ENCODE data around the gene ZNF90.
"Not testable (repeated sequence)": the region's sequence is repeated elsewhere in the genome, so short reads cannot be mapped to it uniquely, and the experiment has no call there.

ZNF90 gene

GRCh38 chr19:20077791-20078463, at the start of gene ZNF90:
Gene ZNF90 (plus strand): TSS chr19:20078000. CDS start chr19:20078133, 133 bp downstream.
- Histone ChIP-seq H3K4me3 (ENCODE audit: low read depth, low read length) (peak within 1 kb of the TSS; percentile 88), H3K79me2 (ENCODE audit: control insufficient read depth, insufficient read depth, low read length, unreplicated experiment) (peaks cover 34% of the 10 kb centered on the region), H3K36me3 (ENCODE audit: insufficient read depth, low read length) (no peaks in the 10 kb centered on the region), H2AFZ (ENCODE audit: low read length, unreplicated experiment) (peak within 1 kb of the TSS; percentile 90), H3K4me1 (ENCODE audit: control insufficient read depth, insufficient read depth, low read length, unreplicated experiment) (peaks cover 8% of the 10 kb centered on the region), H3K27me3 (ENCODE audit: insufficient read depth, low read length) (no peaks in the 10 kb centered on the region), H3K27ac (ENCODE audit: low read depth, low read length) (peak within 1 kb of the TSS; percentile 35; the same call in 1 of the 2 replicates)

- H2AFZ ChIP-seq (ENCODE audit: low read length, unreplicated experiment), result no peak overlapping the region
- H3K36me3 ChIP-seq (ENCODE audit: insufficient read depth, low read length), result peaks cover 5% of the 10 kb centered on the region
- no peaks in the 10 kb centered on the region for H3K27me3 ChIP-seq (ENCODE audit: insufficient read depth, low read length)
- H3K27ac ChIP-seq (ENCODE audit: low read depth, low read length), result no peak overlapping the region
- no peaks in the 10 kb centered on the region for H3K79me2 ChIP-seq (ENCODE audit: control insufficient read depth, insufficient read depth, low read length, unreplicated experiment)
- no peaks in the 10 kb centered on the region for H3K4me1 ChIP-seq (ENCODE audit: control insufficient read depth, insufficient read depth, low read length, unreplicated experiment)
- no peak overlapping the region for H3K4me3 ChIP-seq (ENCODE audit: low read depth, low read length)
Measured at GRCh38 chr19:20028611-20029010, 49.2 kb upstream of the ZNF90 start.

- Histone ChIP-seq H3K4me1 (ENCODE audit: control insufficient read depth, insufficient read depth, low read length, unreplicated experiment) (peaks cover 9% of the 10 kb centered on the region), H2AFZ (ENCODE audit: low read length, unreplicated experiment) (no peak overlapping the region), H3K36me3 (ENCODE audit: insufficient read depth, low read length) (no peaks in the 10 kb centered on the region), H3K27ac (ENCODE audit: low read depth, low read length) (no peak overlapping the region), H3K27me3 (ENCODE audit: insufficient read depth, low read length) (no peaks in the 10 kb centered on the region), H3K79me2 (ENCODE audit: control insufficient read depth, insufficient read depth, low read length, unreplicated experiment) (peaks cover 22% of the 10 kb centered on the region), H3K4me3 (ENCODE audit: low read depth, low read length) (no peak overlapping the region)
Measured at GRCh38 chr19:20035935-20036334, 41.9 kb upstream of the ZNF90 start.

- H2AFZ ChIP-seq (ENCODE audit: low read length, unreplicated experiment), result peak overlapping the region; percentile 69
- peaks cover 22% of the 10 kb centered on the region for H3K79me2 ChIP-seq (ENCODE audit: control insufficient read depth, insufficient read depth, low read length, unreplicated experiment)
Measured at GRCh38 chr19:20038358-20039202, 39.2 kb upstream of the ZNF90 start.

GRCh38 chr19:20039203-20039723, 38.5 kb upstream of the ZNF90 start, which contains the start of gene ZNF682:
Gene ZNF682 (minus strand): TSS chr19:20039505. CDS start chr19:20039345, 160 bp downstream.
- Histone ChIP-seq H3K27ac (ENCODE audit: low read depth, low read length) (peak within 1 kb of the TSS; percentile 83), H3K36me3 (ENCODE audit: insufficient read depth, low read length) (no peaks in the 10 kb centered on the region), H2AFZ (ENCODE audit: low read length, unreplicated experiment) (peak within 1 kb of the TSS; percentile 69), H3K4me1 (ENCODE audit: control insufficient read depth, insufficient read depth, low read length, unreplicated experiment) (peaks cover 9% of the 10 kb centered on the region), H3K79me2 (ENCODE audit: control insufficient read depth, insufficient read depth, low read length, unreplicated experiment) (peaks cover 22% of the 10 kb centered on the region), H3K27me3 (ENCODE audit: insufficient read depth, low read length) (no peaks in the 10 kb centered on the region), H3K4me3 (ENCODE audit: low read depth, low read length) (peak within 1 kb of the TSS; percentile 88)

More at GRCh38 chr19:20038358-20039202, 39.2 kb upstream of the ZNF90 start:
- Histone ChIP-seq H3K27me3 (ENCODE audit: insufficient read depth, low read length) (no peaks in the 10 kb centered on the region), H3K27ac (ENCODE audit: low read depth, low read length) (peak overlapping the region; percentile 83), H3K4me1 (ENCODE audit: control insufficient read depth, insufficient read depth, low read length, unreplicated experiment) (peaks cover 9% of the 10 kb centered on the region), H3K4me3 (ENCODE audit: low read depth, low read length) (peak overlapping the region; percentile 88), H3K36me3 (ENCODE audit: insufficient read depth, low read length) (no peaks in the 10 kb centered on the region)

GRCh38 chr19:20044663-20045062, 33.1 kb upstream of the ZNF90 start:
- H3K36me3 ChIP-seq (ENCODE audit: insufficient read depth, low read length), result no peaks in the 10 kb centered on the region
- no peaks in the 10 kb centered on the region for H3K27me3 ChIP-seq (ENCODE audit: insufficient read depth, low read length)
- no peaks in the 10 kb centered on the region for H3K4me1 ChIP-seq (ENCODE audit: control insufficient read depth, insufficient read depth, low read length, unreplicated experiment)
- H3K79me2 ChIP-seq (ENCODE audit: control insufficient read depth, insufficient read depth, low read length, unreplicated experiment), result no peaks in the 10 kb centered on the region
- no peak overlapping the region for H3K27ac ChIP-seq (ENCODE audit: low read depth, low read length)
- no peak overlapping the region for H2AFZ ChIP-seq (ENCODE audit: low read length, unreplicated experiment)
- no peak overlapping the region for H3K4me3 ChIP-seq (ENCODE audit: low read depth, low read length)

- H3K4me1 ChIP-seq (ENCODE audit: control insufficient read depth, insufficient read depth, low read length, unreplicated experiment); H3K79me2 ChIP-seq (ENCODE audit: control insufficient read depth, insufficient read depth, low read length, unreplicated experiment); H3K27me3 ChIP-seq (ENCODE audit: insufficient read depth, low read length); H2AFZ ChIP-seq (ENCODE audit: low read length, unreplicated experiment); H3K4me3 ChIP-seq (ENCODE audit: low read depth, low read length); H3K27ac ChIP-seq (ENCODE audit: low read depth, low read length); H3K36me3 ChIP-seq (ENCODE audit: insufficient read depth, low read length): not testable (repeated sequence)
Measured at GRCh38 chr19:20045742-20046141, 32.1 kb upstream of the ZNF90 start.

- no peaks in the 10 kb centered on the region for H3K27me3 ChIP-seq (ENCODE audit: insufficient read depth, low read length)
- H2AFZ ChIP-seq (ENCODE audit: low read length, unreplicated experiment), result peak overlapping the region; percentile 98
- H3K79me2 ChIP-seq (ENCODE audit: control insufficient read depth, insufficient read depth, low read length, unreplicated experiment), result no peaks in the 10 kb centered on the region
- peak overlapping the region; percentile 87 for H3K4me3 ChIP-seq (ENCODE audit: low read depth, low read length)
- no peaks in the 10 kb centered on the region for H3K4me1 ChIP-seq (ENCODE audit: control insufficient read depth, insufficient read depth, low read length, unreplicated experiment)
- no peaks in the 10 kb centered on the region for H3K36me3 ChIP-seq (ENCODE audit: insufficient read depth, low read length)
- H3K27ac ChIP-seq (ENCODE audit: low read depth, low read length), result no peak overlapping the region
Measured at GRCh38 chr19:20051841-20052768, 25.7 kb upstream of the ZNF90 start.

- not testable (repeated sequence) for H3K27ac ChIP-seq (ENCODE audit: low read depth, low read length); H3K4me3 ChIP-seq (ENCODE audit: low read depth, low read length); H3K36me3 ChIP-seq (ENCODE audit: insufficient read depth, low read length); H2AFZ ChIP-seq (ENCODE audit: low read length, unreplicated experiment); H3K4me1 ChIP-seq (ENCODE audit: control insufficient read depth, insufficient read depth, low read length, unreplicated experiment); H3K27me3 ChIP-seq (ENCODE audit: insufficient read depth, low read length); H3K79me2 ChIP-seq (ENCODE audit: control insufficient read depth, insufficient read depth, low read length, unreplicated experiment)
Measured at GRCh38 chr19:20058738-20059137, 19.1 kb upstream of the ZNF90 start.

GRCh38 chr19:20060282-20060681, 17.5 kb upstream of the ZNF90 start:
- no peak overlapping the region for H3K4me3 ChIP-seq (ENCODE audit: low read depth, low read length)
- no peaks in the 10 kb centered on the region for H3K79me2 ChIP-seq (ENCODE audit: control insufficient read depth, insufficient read depth, low read length, unreplicated experiment)
- H3K27me3 ChIP-seq (ENCODE audit: insufficient read depth, low read length), result no peaks in the 10 kb centered on the region
- H3K27ac ChIP-seq (ENCODE audit: low read depth, low read length), result no peak overlapping the region
- H3K4me1 ChIP-seq (ENCODE audit: control insufficient read depth, insufficient read depth, low read length, unreplicated experiment), result no peaks in the 10 kb centered on the region
- no peak overlapping the region for H2AFZ ChIP-seq (ENCODE audit: low read length, unreplicated experiment)
- H3K36me3 ChIP-seq (ENCODE audit: insufficient read depth, low read length), result no peaks in the 10 kb centered on the region

Data from ACC112 (cell line).